ENCODE measurements around the gene FBXL13. TPM values are rescaled to one million over a fixed set of nuclear protein-coding genes. Genes with fewer than 3 reads are reported as not detected.
"Not testable (repeated sequence)": the region's sequence is repeated elsewhere in the genome, so short reads cannot be mapped to it uniquely, and the experiment has no call there.

The FBXL13 gene
- total RNA-seq, 2 experiments from 2014 or later: 0.15 to 0.17 TPM

GRCh38 chr7:102927312-102927933, 147.2 kb downstream of the FBXL13 start:
- POLR2A ChIA-PET: interaction anchor here (0.7 kb wide), 1 partner anchor 39 kb away, joined by 3 read pairs; no protein-coding TSS in a partner anchor

GRCh38 chr7:102926783-102927140, 147.8 kb downstream of the FBXL13 start:
- POLR2A ChIA-PET: interaction anchor here (0.7 kb wide), 1 partner anchor 39 kb away, joined by 3 read pairs; no protein-coding TSS in a partner anchor
- peaks cover 3% of the 10 kb centered on the region for H3K27me3 Mint-ChIP-seq
- H3K9me3 Mint-ChIP-seq: no peaks in the 10 kb centered on the region
- CTCF ChIA-PET: no interaction called here
- H3K4me3 Mint-ChIP-seq: no peak overlapping the region
- no peaks in the 10 kb centered on the region for H3K36me3 Mint-ChIP-seq (ENCODE audit: low read depth)
- no peak for DNase-seq
- H3K4me1 Mint-ChIP-seq: no peaks in the 10 kb centered on the region
- no peak overlapping the region for H3K27ac Mint-ChIP-seq

More at GRCh38 chr7:102927312-102927933, 147.2 kb downstream of the FBXL13 start:
- Mint-ChIP-seq H3K4me3 (no peak overlapping the region), H3K27me3 (peaks cover 3% of the 10 kb centered on the region), H3K9me3 (no peaks in the 10 kb centered on the region), H3K36me3 (ENCODE audit: low read depth) (no peaks in the 10 kb centered on the region), H3K27ac (no peak overlapping the region), H3K4me1 (no peaks in the 10 kb centered on the region)
- no peak for DNase-seq
- CTCF ChIA-PET: interaction anchor here (1.2 kb wide), 1 partner anchor 16 kb away, joined by 3 read pairs; no protein-coding TSS in a partner anchor

- POLR2A ChIA-PET: interaction anchor here (0.7 kb wide), 1 partner anchor 40 kb away, joined by 3 read pairs; no protein-coding TSS in a partner anchor
- H3K27me3 Mint-ChIP-seq: peaks cover 3% of the 10 kb centered on the region
- DNase-seq: no peak
- no peak overlapping the region for H3K27ac Mint-ChIP-seq
- no peaks in the 10 kb centered on the region for H3K9me3 Mint-ChIP-seq
- no peak overlapping the region for H3K4me3 Mint-ChIP-seq
- CTCF ChIA-PET: interaction anchor here (0.6 kb wide), 1 partner anchor 51 kb away, joined by 3 read pairs; no protein-coding TSS in a partner anchor
- H3K36me3 Mint-ChIP-seq (ENCODE audit: low read depth): no peaks in the 10 kb centered on the region
- H3K4me1 Mint-ChIP-seq: no peaks in the 10 kb centered on the region
Observed at GRCh38 chr7:102925976-102926782, 148.4 kb downstream of the FBXL13 start.

- Mint-ChIP-seq H3K4me3 (no peak overlapping the region), H3K27ac (no peak overlapping the region), H3K9me3 (no peaks in the 10 kb centered on the region), H3K36me3 (ENCODE audit: low read depth) (no peaks in the 10 kb centered on the region), H3K27me3 (no peaks in the 10 kb centered on the region), H3K4me1 (no peaks in the 10 kb centered on the region)
- ChIA-PET POLR2A (no interaction called here), CTCF (no interaction called here)
- DNase-seq: no peak
Observed at GRCh38 chr7:102918845-102919244, 155.8 kb downstream of the FBXL13 start.

GRCh38 chr7:102917436-102918353, 156.9 kb downstream of the FBXL13 start:
- ChIA-PET POLR2A (no interaction called here), CTCF (no interaction called here)
- Mint-ChIP-seq H3K9me3 (no peaks in the 10 kb centered on the region), H3K36me3 (ENCODE audit: low read depth) (no peaks in the 10 kb centered on the region), H3K4me1 (peaks cover 2% of the 10 kb centered on the region), H3K27ac (no peak overlapping the region), H3K27me3 (no peaks in the 10 kb centered on the region), H3K4me3 (no peak overlapping the region)
- DNase-seq: no peak

- H3K4me3 Mint-ChIP-seq: no peak overlapping the region
- no peak overlapping the region for H3K27ac Mint-ChIP-seq
- no peaks in the 10 kb centered on the region for H3K36me3 Mint-ChIP-seq (ENCODE audit: low read depth)
- ChIA-PET CTCF (no interaction called here), POLR2A (interaction anchor here (0.6 kb wide), 1 partner anchor 572 kb away, joined by 3 read pairs; no protein-coding TSS in a partner anchor)
- H3K4me1 Mint-ChIP-seq: peaks cover 2% of the 10 kb centered on the region
- H3K9me3 Mint-ChIP-seq: no peaks in the 10 kb centered on the region
- no peaks in the 10 kb centered on the region for H3K27me3 Mint-ChIP-seq
- DNase-seq: no peak
Observed at GRCh38 chr7:102916881-102917280, 157.7 kb downstream of the FBXL13 start.

- Mint-ChIP-seq H3K4me3 (no peak overlapping the region), H3K27ac (no peak overlapping the region), H3K36me3 (ENCODE audit: low read depth) (no peaks in the 10 kb centered on the region), H3K4me1 (peaks cover 2% of the 10 kb centered on the region), H3K27me3 (no peaks in the 10 kb centered on the region), H3K9me3 (no peaks in the 10 kb centered on the region)
- ChIA-PET CTCF (no interaction called here), POLR2A (interaction anchor here (0.6 kb wide), 1 partner anchor 573 kb away, joined by 3 read pairs; no protein-coding TSS in a partner anchor)
- DNase-seq: no peak
Observed at GRCh38 chr7:102916426-102916825, 158.2 kb downstream of the FBXL13 start.

- no peak overlapping the region for H3K4me3 Mint-ChIP-seq
- POLR2A ChIA-PET: no interaction called here
- no peaks in the 10 kb centered on the region for H3K9me3 Mint-ChIP-seq
- no peaks in the 10 kb centered on the region for H3K36me3 Mint-ChIP-seq (ENCODE audit: low read depth)
- H3K4me1 Mint-ChIP-seq: peaks cover 2% of the 10 kb centered on the region
- H3K27ac Mint-ChIP-seq: no peak overlapping the region
- DNase-seq: no peak
- CTCF ChIA-PET: no interaction called here
- no peaks in the 10 kb centered on the region for H3K27me3 Mint-ChIP-seq
Observed at GRCh38 chr7:102914585-102914984, 160.0 kb downstream of the FBXL13 start.

GRCh38 chr7:102913826-102914225, 160.8 kb downstream of the FBXL13 start:
- DNase-seq: no peak
- ChIA-PET POLR2A (no interaction called here), CTCF (no interaction called here)
- no peaks in the 10 kb centered on the region for H3K36me3 Mint-ChIP-seq (ENCODE audit: low read depth)
- no peak overlapping the region for H3K27ac Mint-ChIP-seq
- peaks cover 2% of the 10 kb centered on the region for H3K4me1 Mint-ChIP-seq
- H3K9me3 Mint-ChIP-seq: no peaks in the 10 kb centered on the region
- H3K27me3 Mint-ChIP-seq: no peaks in the 10 kb centered on the region
- no peak overlapping the region for H3K4me3 Mint-ChIP-seq

GRCh38 chr7:102912742-102913141, 161.9 kb downstream of the FBXL13 start, which contains the start of gene LRRC17:
Gene LRRC17, plus strand, starts transcription at chr7:102913000. Its CDS starts 20,914 bp downstream, at chr7:102933914.
- H3K27me3 Mint-ChIP-seq: no peaks in the 10 kb centered on the region
- no peak within 1 kb of the TSS for H3K27ac Mint-ChIP-seq
- ChIA-PET POLR2A (no interaction called here), CTCF (no interaction called here)
- H3K36me3 Mint-ChIP-seq (ENCODE audit: low read depth): no peaks in the 10 kb centered on the region
- DNase-seq: no peak
- no peaks in the 10 kb centered on the region for H3K9me3 Mint-ChIP-seq
- peaks cover 2% of the 10 kb centered on the region for H3K4me1 Mint-ChIP-seq
- H3K4me3 Mint-ChIP-seq: no peak within 1 kb of the TSS

- no peak for DNase-seq
- ChIA-PET CTCF (no interaction called here), POLR2A (no interaction called here)
- Mint-ChIP-seq H3K27ac (no peak overlapping the region), H3K27me3 (peaks cover under 1% of the 10 kb centered on the region), H3K9me3 (peaks cover 7% of the 10 kb centered on the region), H3K36me3 (ENCODE audit: low read depth) (no peaks in the 10 kb centered on the region), H3K4me3 (no peak overlapping the region), H3K4me1 (peaks cover 2% of the 10 kb centered on the region)
Observed at GRCh38 chr7:102908676-102909075, 165.9 kb downstream of the FBXL13 start.

GRCh38 chr7:102903576-102903975, 171.0 kb downstream of the FBXL13 start:
- not testable (repeated sequence) for H3K27me3 Mint-ChIP-seq

More at GRCh38 chr7:102903576-102903975, 171.0 kb downstream of the FBXL13 start:
- H3K9me3 Mint-ChIP-seq; H3K4me3 Mint-ChIP-seq; DNase-seq; CTCF ChIA-PET; H3K36me3 Mint-ChIP-seq (ENCODE audit: low read depth); H3K27ac Mint-ChIP-seq; POLR2A ChIA-PET; H3K4me1 Mint-ChIP-seq: not testable (repeated sequence)
